HepG2 (cell line): ENCODE measurements around the gene SMURF1. TPM values are rescaled to one million over a fixed set of nuclear protein-coding genes. Genes with fewer than 3 reads are reported as not detected.

Source experiments
- AHR ChIP-seq: IDR thresholded peaks from 2 replicates; pipeline ENCODE4 v1.6.1; 2018; ENCODE audit warnings: missing genetic modification reagents, missing compliant biosample characterization
- BATF2 ChIP-seq: sonication (generic); formaldehyde crosslinking; IDR thresholded peaks from 2 replicates; pipeline ENCODE4 v1.8.0; 2022; ENCODE audit warnings: mild to moderate bottlenecking, missing genetic modification reagents, moderate library complexity
- DNMT1 ChIP-seq: sonication (generic); formaldehyde crosslinking; IDR thresholded peaks from 2 replicates; pipeline ENCODE4 v1.5.1; 2020; ENCODE audit warnings: mild to moderate bottlenecking, missing genetic modification reagents
- EEA1 ChIP-seq: sonication (generic); formaldehyde crosslinking; IDR thresholded peaks from 2 replicates; pipeline ENCODE4 v1.5.1; 2020; ENCODE audit warnings: mild to moderate bottlenecking, missing genetic modification reagents, borderline replicate concordance
- FOXA1 ChIP-seq, 2 experiments: fragments of 450-650 bp in 1 of 2; sonication (generic) in 1 of 2; formaldehyde crosslinking in 1 of 2; IDR thresholded peaks; 2 replicates each; pipeline versions ENCODE4 v1.4.0 to v1.6.1; 2016 to 2020; ENCODE audit warnings: missing genetic modification reagents in 1 of 2
- HNF1A ChIP-seq, 2 experiments: sonication (generic) in 1 of 2; formaldehyde crosslinking in 1 of 2; IDR thresholded peaks; 2 replicates each; pipeline versions ENCODE4 v1.4.0 to v1.6.1; 2016 to 2020; ENCODE audit warnings: borderline replicate concordance in 1 of 2, low read depth in 1 of 2, mild to moderate bottlenecking in 1 of 2, missing genetic modification reagents in 1 of 2
- ISL2 ChIP-seq: sonication (generic); formaldehyde crosslinking; IDR thresholded peaks from 2 replicates; pipeline ENCODE4 v1.5.0; 2020; ENCODE audit warnings: missing genetic modification reagents
- PHF5A ChIP-seq: IDR thresholded peaks from one replicate; pipeline ENCODE4 v1.6.1; 2018; ENCODE audit warnings: low read depth, missing genetic modification reagents; ENCODE audit not compliant: unreplicated experiment
- SALL1 ChIP-seq: sonication (generic); formaldehyde crosslinking; IDR thresholded peaks from 2 replicates; pipeline ENCODE4 v1.8.0; 2022; ENCODE audit warnings: mild to moderate bottlenecking, missing genetic modification reagents
- SPEN ChIP-seq: sonication (generic); formaldehyde crosslinking; IDR thresholded peaks from 2 replicates; pipeline ENCODE4 v1.5.1; 2020; ENCODE audit warnings: low read depth, mild to moderate bottlenecking, missing genetic modification reagents
- TP53 ChIP-seq: sonication (generic); formaldehyde crosslinking; conservative IDR thresholded peaks from 2 replicates; pipeline ENCODE4 v1.4.0; 2020; ENCODE audit warnings: missing genetic modification reagents
- ZBTB38 ChIP-seq: sonication (generic); formaldehyde crosslinking; IDR thresholded peaks from 2 replicates; pipeline ENCODE4 v1.5.1; 2020; ENCODE audit warnings: mild to moderate bottlenecking, missing genetic modification reagents
- ZFP37 ChIP-seq: sonication (generic); formaldehyde crosslinking; IDR thresholded peaks from 2 replicates; pipeline ENCODE4 v1.4.0; 2020; ENCODE audit warnings: missing genetic modification reagents, borderline replicate concordance
- ZMAT3 ChIP-seq: sonication (generic); formaldehyde crosslinking; conservative IDR thresholded peaks from 2 replicates; pipeline ENCODE4 v1.7.0; 2021; ENCODE audit warnings: missing genetic modification reagents
- ZNF136 ChIP-seq: sonication (generic); formaldehyde crosslinking; IDR thresholded peaks from 2 replicates; pipeline ENCODE4 v1.8.1; 2022; ENCODE audit warnings: low read depth, mild to moderate bottlenecking, moderate library complexity, missing genetic modification reagents
- ZNF138 ChIP-seq: sonication (generic); formaldehyde crosslinking; IDR thresholded peaks from 2 replicates; pipeline ENCODE4 v1.5.0; 2020; ENCODE audit warnings: mild to moderate bottlenecking, low read depth, missing genetic modification reagents
- ZNF20 ChIP-seq: sonication (generic); formaldehyde crosslinking; IDR thresholded peaks from 2 replicates; pipeline ENCODE4 v1.4.0; 2020; ENCODE audit warnings: mild to moderate bottlenecking, moderate library complexity, missing genetic modification reagents
- ZNF224 ChIP-seq: sonication (generic); formaldehyde crosslinking; IDR thresholded peaks from 2 replicates; pipeline ENCODE4 v1.5.0; 2020; ENCODE audit warnings: mild to moderate bottlenecking, missing genetic modification reagents
- ZNF232 ChIP-seq: sonication (generic); formaldehyde crosslinking; IDR thresholded peaks from 2 replicates; pipeline ENCODE4 v1.4.0; 2020; ENCODE audit warnings: missing genetic modification reagents, borderline replicate concordance
- ZNF292 ChIP-seq: sonication (generic); formaldehyde crosslinking; IDR thresholded peaks from 2 replicates; pipeline ENCODE4 v1.8.1; 2022; ENCODE audit warnings: mild to moderate bottlenecking, low read depth, missing genetic modification reagents, borderline replicate concordance
- ZNF33A ChIP-seq: sonication (generic); formaldehyde crosslinking; IDR thresholded peaks from 2 replicates; pipeline ENCODE4 v1.5.1; 2020; ENCODE audit warnings: missing genetic modification reagents, mild to moderate bottlenecking, moderate library complexity, borderline replicate concordance
- ZNF382 ChIP-seq: sonication (generic); formaldehyde crosslinking; IDR thresholded peaks from 2 replicates; pipeline ENCODE4 v1.5.0; 2020; ENCODE audit warnings: missing genetic modification reagents, mild to moderate bottlenecking, borderline replicate concordance
- ZNF556 ChIP-seq: sonication (generic); formaldehyde crosslinking; IDR thresholded peaks from 2 replicates; pipeline ENCODE4 v1.4.0; 2020; ENCODE audit warnings: mild to moderate bottlenecking, missing genetic modification reagents, borderline replicate concordance
- ZNF616 ChIP-seq: sonication (generic); formaldehyde crosslinking; IDR thresholded peaks from 2 replicates; pipeline ENCODE4 v1.5.0; 2020; ENCODE audit warnings: low read depth, mild to moderate bottlenecking, missing genetic modification reagents
- ZNF75D ChIP-seq: sonication (generic); formaldehyde crosslinking; IDR thresholded peaks from 2 replicates; pipeline ENCODE4 v1.8.1; 2023; ENCODE audit warnings: missing genetic modification reagents, mild to moderate bottlenecking, borderline replicate concordance
- ZSCAN12 ChIP-seq: sonication (generic); formaldehyde crosslinking; IDR thresholded peaks from 2 replicates; pipeline ENCODE4 v1.9.0; 2021; ENCODE audit warnings: mild to moderate bottlenecking, missing genetic modification reagents
- polyA plus RNA-seq, 8 experiments: library from polyadenylated mRNA; depleted of rRNA in 3 of 8; stranded (reverse) in 7 of 8; unstranded in 1 of 8; fragments of >200 nt; fragmentation: Illumina TruSeq in 4 of 8; extraction: Trizol in 4 of 8; gene quantifications; 2 replicates each; pipeline versions ENCODE4 v1.2.1 to v1.2.3, GENCODE V29; 2011 to 2016; ENCODE audit warnings: low read depth in 4 of 8, missing spikeins in 1 of 8, mixed read lengths in 1 of 8; ENCODE audit not compliant: insufficient read depth in 1 of 8
- total RNA-seq, 5 experiments: library from RNA; depleted of rRNA; stranded (reverse); fragments of >200 nt; fragmentation: Illumina TruSeq; extraction: Trizol; gene quantifications; 2 replicates each; pipeline ENCODE4 v1.2.3, GENCODE V29; 2016; ENCODE audit warnings: low read depth in 1 of 5

Gene SMURF1
- total and polyA plus RNA-seq, 2 of the 13 experiments (the other 11 are each of a cell fraction or from before 2014, with no cell fraction given), result 8.3 to 11.1 TPM

- TF ChIP-seq ZNF136 (no peak), HNF1A (IDR thresholded peaks at IDR 0.05; ENCODE audit: low read depth) (no peak), HNF1A (CRISPR knock-in tag; IDR thresholded peaks at IDR 0.05; ENCODE audit: borderline replicate concordance) (peak; percentile 36; the same call in 1 of the 2 replicates), ZNF292 (CRISPR knock-in tag) (no peak), ZNF556 (CRISPR knock-in tag) (no peak), ZSCAN12 (CRISPR knock-in tag) (no peak), FOXA1 (IDR thresholded peaks at IDR 0.05) (no peak), FOXA1 (CRISPR knock-in tag; IDR thresholded peaks at IDR 0.05) (no peak; the same call in 1 of the 2 replicates), ZNF232 (CRISPR knock-in tag) (no peak), ZNF138 (no peak), ZNF224 (CRISPR knock-in tag) (no peak), ZNF33A (peak; percentile 65; the same call in 1 of the 2 replicates), ZNF20 (CRISPR knock-in tag) (no peak), TP53 (no peak), ZFP37 (CRISPR knock-in tag) (no peak), BATF2 (CRISPR knock-in tag) (no peak), ZNF382 (no peak), ZMAT3 (no peak), ISL2 (CRISPR knock-in tag) (peak; percentile 55; the same call in 1 of the 2 replicates), SALL1 (CRISPR knock-in tag) (no peak), ZBTB38 (CRISPR knock-in tag) (no peak), ZNF616 (CRISPR knock-in tag) (no peak), ZNF75D (CRISPR knock-in tag) (no peak), AHR (CRISPR knock-in tag) (no peak), EEA1 (no peak), DNMT1 (CRISPR knock-in tag) (no peak), SPEN (CRISPR knock-in tag) (no peak), PHF5A (CRISPR knock-in tag) (no peak)
These were observed 44.9 kb downstream of the SMURF1 start (continued) for GRCh38 chr7:99098824-99099498.
